ENCODE results near the gene CD40LG. TPM values are rescaled to one million over a fixed set of nuclear protein-coding genes. Genes with fewer than 3 reads are reported as not detected.
A peak's percentile ranks its signal among the peaks of the same experiment; 100 is the strongest.

The CD40LG gene
- total RNA-seq, 1 donor from 2014 or later: not detected

DNA sequence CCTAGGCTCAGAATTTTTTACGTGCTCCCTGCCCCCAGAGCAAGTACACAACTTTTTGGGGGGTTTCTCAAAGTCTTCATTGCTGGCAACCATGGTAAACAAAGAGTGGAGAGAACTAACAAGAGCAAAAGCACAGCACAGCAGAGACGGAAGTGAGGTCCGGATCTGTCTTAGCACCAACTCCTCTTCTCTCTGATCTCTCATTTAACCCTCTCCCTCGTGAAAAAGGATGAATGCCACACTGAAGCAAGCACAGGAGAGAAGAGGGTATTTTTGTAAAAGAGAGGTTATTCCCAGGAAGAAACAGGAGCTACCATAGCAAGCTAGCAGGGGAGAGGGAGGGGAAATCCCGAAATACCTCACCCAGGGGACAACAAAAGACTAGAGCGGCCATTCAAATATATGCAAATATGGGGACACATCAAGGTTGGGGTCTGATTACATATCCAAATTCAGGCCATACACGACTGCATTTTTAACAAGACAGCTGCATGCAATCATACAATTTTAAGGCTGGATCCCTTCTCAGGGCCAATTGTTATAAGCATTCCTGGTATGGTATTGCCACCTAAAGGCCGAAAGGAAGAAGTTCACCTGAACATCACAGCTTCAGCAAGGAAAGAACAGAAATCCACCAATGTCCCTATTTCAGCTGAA lies 46.6 kb downstream of the CD40LG start:
- peaks cover 14% of the 10 kb centered on the region for H3K36me3 Mint-ChIP-seq (ENCODE audit: low read depth)
- DNase-seq (no peak), ATAC-seq (ENCODE audit: low read depth) (peak; percentile 78)
- intact Hi-C loops (cut with micrococcal nuclease): loop anchor here (1.0 to 10.0 kb wide), 8 partner anchors 20 to 666 kb away; partner anchors contain the start of genes HTATSF1 and MAP7D3
- peaks cover 3% of the 10 kb centered on the region for H3K9me3 Mint-ChIP-seq
- POLR2A ChIA-PET: interaction anchor here (1.0 to 3.2 kb wide), 6 partner anchors 16 to 197 kb away, joined by 4 to 8 read pairs (median 6); partner anchors contain the start of genes HTATSF1 and RBMX
- H3K27ac Mint-ChIP-seq: peak overlapping the region; percentile 90
- TF ChIP-seq, protein P1, sequence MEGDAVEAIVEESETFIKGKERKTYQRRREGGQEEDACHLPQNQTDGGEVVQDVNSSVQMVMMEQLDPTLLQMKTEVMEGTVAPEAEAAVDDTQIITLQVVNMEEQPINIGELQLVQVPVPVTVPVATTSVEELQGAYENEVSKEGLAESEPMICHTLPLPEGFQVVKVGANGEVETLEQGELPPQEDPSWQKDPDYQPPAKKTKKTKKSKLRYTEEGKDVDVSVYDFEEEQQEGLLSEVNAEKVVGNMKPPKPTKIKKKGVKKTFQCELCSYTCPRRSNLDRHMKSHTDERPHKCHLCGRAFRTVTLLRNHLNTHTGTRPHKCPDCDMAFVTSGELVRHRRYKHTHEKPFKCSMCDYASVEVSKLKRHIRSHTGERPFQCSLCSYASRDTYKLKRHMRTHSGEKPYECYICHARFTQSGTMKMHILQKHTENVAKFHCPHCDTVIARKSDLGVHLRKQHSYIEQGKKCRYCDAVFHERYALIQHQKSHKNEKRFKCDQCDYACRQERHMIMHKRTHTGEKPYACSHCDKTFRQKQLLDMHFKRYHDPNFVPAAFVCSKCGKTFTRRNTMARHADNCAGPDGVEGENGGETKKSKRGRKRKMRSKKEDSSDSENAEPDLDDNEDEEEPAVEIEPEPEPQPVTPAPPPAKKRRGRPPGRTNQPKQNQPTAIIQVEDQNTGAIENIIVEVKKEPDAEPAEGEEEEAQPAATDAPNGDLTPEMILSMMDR (IDR thresholded peaks at IDR 0.05): no peak
- H3K27me3 Mint-ChIP-seq: no peaks in the 10 kb centered on the region
- peaks cover 45% of the 10 kb centered on the region for H3K4me1 Mint-ChIP-seq
- CTCF ChIA-PET: interaction anchor here (0.8 to 5.1 kb wide), 10 partner anchors 15 to 667 kb away, joined by 3 to 52 read pairs (median 4); no protein-coding TSS in a partner anchor
- peak overlapping the region; percentile 53 for H3K4me3 Mint-ChIP-seq

DNA sequence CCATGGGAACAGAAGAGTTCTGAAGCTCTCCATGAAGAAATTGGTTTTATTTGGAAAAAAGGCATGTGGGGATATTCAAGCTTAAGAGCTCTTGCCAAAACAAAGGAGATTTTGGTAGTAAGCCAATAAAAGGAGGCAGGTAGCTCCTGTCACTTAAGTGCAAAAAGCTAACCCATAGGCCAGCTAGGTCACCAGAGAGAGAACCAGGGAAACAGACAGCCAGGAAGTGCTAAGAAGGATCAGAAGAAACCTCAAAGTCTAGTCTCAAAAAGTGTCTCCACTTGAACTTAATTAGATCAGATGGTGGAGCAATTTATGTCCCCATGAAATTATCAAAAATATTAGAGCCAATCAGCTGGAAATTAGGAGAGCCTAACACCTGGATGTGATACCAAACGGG lies 49.2 kb downstream of the CD40LG start:
- Mint-ChIP-seq H3K4me1 (peaks cover 25% of the 10 kb centered on the region), H3K27ac (peak overlapping the region; percentile 30), H3K9me3 (peaks cover 8% of the 10 kb centered on the region), H3K27me3 (no peaks in the 10 kb centered on the region), H3K36me3 (ENCODE audit: low read depth) (peaks cover 22% of the 10 kb centered on the region), H3K4me3 (no peak overlapping the region)
- ChIA-PET POLR2A (no interaction called here), CTCF (interaction anchor here (2.1 to 5.1 kb wide), 3 partner anchors 11 to 669 kb away, joined by 10 to 52 read pairs (median 11); no protein-coding TSS in a partner anchor)
- no peak for ATAC-seq (ENCODE audit: low read depth)
- TF ChIP-seq, protein P1 (IDR thresholded peaks at IDR 0.05): no peak
- DNase-seq: no peak
- intact Hi-C loops (cut with micrococcal nuclease): loop anchor here (10.0 kb wide), 1 partner anchor 532 kb away; no protein-coding TSS in a partner anchor

- Mint-ChIP-seq H3K27ac (no peak overlapping the region), H3K4me3 (no peak overlapping the region), H3K36me3 (ENCODE audit: low read depth) (peaks cover 39% of the 10 kb centered on the region), H3K27me3 (no peaks in the 10 kb centered on the region), H3K4me1 (peaks cover 23% of the 10 kb centered on the region), H3K9me3 (no peaks in the 10 kb centered on the region)
- intact Hi-C loops (cut with micrococcal nuclease): loop anchor here (1.0 to 5.0 kb wide), 2 partner anchors 100 to 211 kb away; partner anchors contain the start of gene HTATSF1
- no peak for DNase-seq
- TF ChIP-seq, protein P1 (IDR thresholded peaks at IDR 0.05): no peak
- ATAC-seq (ENCODE audit: low read depth): no peak
- CTCF ChIA-PET: interaction anchor here (1.0 to 3.7 kb wide), 5 partner anchors 11 to 217 kb away, joined by 3 to 16 read pairs (median 6); no protein-coding TSS in a partner anchor
- POLR2A ChIA-PET: interaction anchor here (1.3 kb wide), 1 partner anchor 98 kb away, joined by 3 read pairs; no protein-coding TSS in a partner anchor
Observed at GRCh38 chrX:136708348-136708747, 60.4 kb downstream of the CD40LG start.

Other genes starting within 250 kb of the CD40LG start
- not detected in 2 replicates for gene BRS3, start 160.2 kb upstream of the CD40LG start, total RNA-seq
- gene HTATSF1, start 150.6 kb upstream of the CD40LG start, total RNA-seq: 23.9 and 24.5 TPM in 2 replicates
- gene VGLL1, start 115.9 kb upstream of the CD40LG start, total RNA-seq: not detected in 2 replicates
- gene ARHGEF6, start 132.8 kb downstream of the CD40LG start, total RNA-seq: 32.4 and 33.0 TPM in 2 replicates
- gene RBMX, start 232.6 kb downstream of the CD40LG start, total RNA-seq: 259 and 260 TPM in 2 replicates